GM21423 (cell line): ENCODE results near the gene SPNS2.

Source experiments
- ATAC-seq: cut with Tn5 transposase; IDR thresholded peaks from one replicate; pipeline ENCODE4 v1.9.1; 2021; ENCODE audit warnings: mild to moderate bottlenecking, moderate library complexity; ENCODE audit not compliant: unreplicated experiment

SPNS2 gene

DNA sequence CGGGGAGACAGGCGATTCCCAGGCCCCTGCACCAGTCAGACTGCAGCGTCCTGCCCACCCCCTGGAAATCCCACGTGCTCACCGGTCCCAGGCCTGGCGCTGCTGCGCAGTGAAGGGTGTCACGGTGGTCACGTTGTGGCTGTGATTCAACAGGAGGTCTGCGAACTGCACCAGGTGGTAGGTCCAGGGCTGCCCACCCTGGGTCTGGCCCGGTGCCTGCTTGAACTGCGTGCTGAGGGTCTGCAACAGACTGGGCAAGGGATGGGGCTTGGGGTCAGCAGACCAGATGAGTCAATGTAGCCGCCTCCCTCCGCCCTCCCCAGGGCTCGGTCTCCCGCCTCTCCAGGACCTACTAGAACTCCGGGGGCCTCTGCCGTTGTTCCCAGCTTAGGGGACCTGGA is 49.4 kb downstream of the SPNS2 start:
- ATAC-seq = no peak

DNA sequence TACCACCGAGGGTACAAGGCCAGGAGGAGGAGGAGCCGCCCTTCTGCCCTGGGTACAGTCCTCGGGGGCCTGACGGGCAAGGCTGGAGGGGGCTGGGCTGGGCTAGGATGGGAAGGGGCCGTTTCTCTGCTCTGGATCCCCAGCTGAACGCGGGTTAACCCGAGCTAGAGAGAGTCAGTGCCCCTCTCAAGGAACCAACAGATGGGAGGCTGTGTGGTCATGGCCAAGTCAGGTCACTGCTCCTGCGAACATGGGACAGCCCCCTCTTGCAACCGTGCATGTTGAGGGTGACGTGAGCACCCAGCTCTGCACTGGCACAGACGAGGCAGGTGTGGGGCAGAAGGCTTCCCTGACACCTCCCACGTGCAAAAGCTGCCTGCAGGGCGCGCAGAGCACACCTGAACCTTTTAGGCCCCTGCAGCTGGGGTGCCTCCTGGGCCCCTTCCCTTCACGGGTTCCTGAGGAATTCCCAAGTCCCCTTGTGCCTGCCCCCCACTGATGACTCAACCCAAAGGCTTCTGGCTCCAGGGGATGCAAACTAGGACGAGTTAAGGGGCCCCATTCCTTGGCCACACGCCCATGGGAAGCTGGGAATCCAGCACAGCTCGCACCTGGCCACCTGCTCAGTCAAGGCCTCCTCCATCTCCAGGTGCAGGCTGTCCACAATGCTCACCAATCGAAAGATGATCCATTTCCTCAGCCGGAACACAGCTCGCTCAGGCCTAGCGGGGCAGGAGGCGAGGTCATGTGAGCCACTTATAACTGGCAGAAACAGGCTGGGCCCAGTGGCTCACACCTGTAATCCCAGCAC is 50.2 kb downstream of the SPNS2 start:
- no peak for ATAC-seq

GRCh38 chr17:4549781-4550533 is 51.3 kb downstream of the SPNS2 start:
- ATAC-seq = no peak

DNA sequence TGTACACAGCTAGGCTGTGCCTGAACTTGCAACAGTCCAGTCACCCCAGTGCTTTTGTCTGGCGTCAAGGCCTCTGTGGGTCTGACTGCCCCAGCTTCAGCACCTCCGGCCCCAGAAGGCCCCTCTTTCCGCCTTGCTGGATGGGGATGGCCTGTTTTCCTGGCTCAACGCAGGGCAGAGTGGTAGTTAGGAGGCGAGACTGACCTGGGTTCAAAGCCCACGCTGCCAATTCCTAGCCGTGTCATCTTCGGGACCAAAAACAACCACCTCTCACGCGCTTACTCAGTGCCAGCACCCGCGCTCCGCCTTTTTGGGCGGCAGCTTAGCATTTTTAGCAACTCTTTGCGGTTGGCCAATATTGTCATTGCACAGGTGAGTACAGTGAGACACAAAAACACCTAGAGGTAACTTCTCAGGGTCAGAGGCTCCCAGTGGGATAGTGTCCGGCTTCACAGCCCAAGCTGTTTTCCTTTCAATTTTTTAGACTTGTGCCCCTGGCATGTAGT is 51.9 kb downstream of the SPNS2 start:
- no peak for ATAC-seq

DNA sequence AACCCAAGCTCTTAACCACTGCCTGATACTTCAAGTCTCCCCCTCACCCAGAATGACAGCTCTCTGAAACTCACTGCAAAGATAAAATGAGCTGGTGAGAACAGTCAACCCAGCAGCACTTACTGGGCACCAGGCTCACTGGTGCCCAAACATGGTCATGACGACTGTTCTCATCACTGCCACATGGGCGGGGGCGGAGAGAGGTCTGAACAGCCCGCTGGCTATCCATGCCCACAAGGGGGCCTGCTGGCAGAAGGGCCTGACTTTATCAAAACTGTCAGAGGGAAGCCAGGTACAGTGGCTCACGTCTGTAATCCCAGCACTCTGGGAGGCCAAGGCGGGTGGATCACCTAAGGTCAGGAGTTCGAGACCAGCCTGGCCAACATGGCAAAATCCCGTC is 52.5 kb downstream of the SPNS2 start:
- no peak for ATAC-seq

DNA sequence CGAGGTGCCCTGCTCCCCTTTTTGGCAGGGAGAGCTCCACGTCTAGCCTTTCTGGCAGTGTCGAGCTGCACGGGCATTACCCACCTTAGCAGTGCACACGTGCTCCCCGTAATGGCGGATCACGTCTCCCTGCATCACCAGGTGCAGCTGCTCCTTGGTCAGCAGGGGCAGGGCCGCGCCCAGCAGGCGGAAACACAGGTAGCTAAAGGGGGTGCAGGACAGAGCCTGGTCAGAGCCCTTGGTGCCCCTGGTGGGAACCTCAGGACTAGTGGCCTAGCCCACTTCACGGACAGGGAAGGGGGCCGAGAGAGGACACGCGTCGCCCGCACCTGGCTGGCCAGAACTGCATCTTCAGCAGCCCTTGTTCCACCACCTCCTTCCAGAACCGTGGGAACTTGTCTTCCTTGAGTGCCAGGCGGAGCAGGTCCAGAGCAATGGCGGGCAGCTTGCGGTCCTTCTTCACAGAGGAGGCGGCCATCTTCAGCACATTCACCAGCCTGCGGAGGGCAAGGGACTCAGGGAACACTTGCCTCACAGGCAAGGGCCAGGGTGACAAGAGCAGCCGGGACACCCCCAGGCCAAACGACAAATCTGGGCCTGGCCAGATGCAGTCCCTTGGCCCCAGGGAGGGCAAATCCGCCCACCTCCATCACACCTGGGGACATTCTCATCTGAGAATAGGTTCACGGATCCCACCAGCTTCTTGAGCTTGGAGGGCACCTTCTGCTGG is 53.3 kb downstream of the SPNS2 start:
- ATAC-seq = no peak

DNA sequence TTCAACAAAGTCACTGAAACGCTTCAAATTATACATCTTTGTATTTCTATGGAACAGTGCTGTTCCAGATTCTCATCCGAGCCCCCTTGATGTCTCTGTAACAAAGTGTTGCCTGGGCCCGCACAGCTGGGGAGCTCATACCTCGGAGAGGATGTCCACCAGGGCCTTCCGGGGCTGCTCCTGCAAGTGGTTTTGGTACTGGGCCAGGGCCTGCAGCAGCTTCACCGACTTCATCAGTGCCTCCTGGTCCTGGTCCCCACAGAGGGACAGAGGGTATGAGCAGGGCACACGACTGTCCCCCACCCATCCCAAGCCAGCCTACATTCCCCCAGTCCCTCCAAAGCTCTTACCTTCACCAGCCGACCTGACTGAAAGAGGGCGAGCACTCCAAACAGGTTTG is 55.0 kb downstream of the SPNS2 start:
- ATAC-seq = no peak

DNA sequence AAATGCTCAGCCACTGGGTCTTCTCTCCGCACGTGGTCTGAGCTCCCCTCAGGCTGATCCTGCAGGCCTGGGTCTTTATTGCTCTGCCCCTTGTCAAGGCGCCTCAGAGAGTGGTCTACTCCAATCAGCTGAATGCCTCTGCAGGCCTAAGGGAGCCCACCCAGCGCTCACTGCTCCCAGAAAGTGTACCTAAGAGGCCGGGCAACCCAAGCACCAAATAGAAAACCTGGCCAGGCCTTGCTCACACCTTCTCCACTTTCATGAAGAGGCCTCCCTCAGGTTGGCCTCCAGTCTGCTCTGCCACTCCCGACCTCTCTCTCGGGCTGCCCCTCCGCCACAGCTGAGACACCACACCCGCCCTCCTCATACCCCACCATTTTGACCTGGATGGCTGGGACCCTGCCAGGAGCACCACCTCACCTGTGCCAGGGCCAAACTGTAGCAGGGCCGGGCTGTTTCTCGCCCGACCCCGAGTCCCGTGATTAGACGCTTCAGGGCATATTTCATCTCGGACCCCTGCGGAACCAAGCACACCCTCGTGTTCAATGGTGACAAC is 55.8 kb downstream of the SPNS2 start:
- ATAC-seq = peak; percentile 10

DNA sequence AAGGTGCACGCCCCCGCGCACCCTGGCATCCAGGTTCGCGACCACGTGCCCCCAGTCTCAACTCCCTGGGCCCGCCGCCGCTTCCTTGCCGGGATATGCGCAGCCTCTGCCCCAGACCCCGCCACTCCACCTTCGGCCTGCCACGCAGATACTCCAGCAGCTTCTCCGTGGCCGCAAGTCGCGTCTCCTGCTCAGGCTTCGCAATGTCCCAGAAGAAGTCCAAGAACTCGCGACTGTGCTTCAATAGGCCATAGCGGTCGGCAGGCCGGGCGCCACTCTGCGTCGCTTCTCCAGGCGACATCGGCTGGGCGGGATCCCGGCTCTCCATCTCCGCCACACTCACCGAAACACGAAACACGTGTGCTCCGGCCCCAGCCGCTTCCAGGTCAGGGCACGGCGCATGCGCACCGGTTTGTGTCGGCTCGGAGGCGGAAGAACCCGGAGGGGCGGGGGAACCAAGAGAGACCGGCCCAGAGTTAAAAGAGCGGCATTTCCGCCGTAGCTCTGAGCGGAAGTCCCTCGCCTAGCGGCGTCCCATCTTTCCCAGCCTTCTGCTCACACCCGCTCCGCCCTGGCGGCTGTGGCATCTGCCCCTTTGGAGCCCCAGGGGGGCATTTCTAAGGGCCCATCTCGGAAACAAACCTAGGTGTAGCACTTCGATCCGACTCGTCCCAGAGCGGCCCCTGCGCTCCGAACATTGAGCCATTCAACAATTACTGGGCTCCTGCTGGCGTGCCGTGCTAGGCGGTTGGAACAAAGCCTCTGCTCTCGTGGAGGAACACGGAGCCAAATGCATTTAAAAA is 56.5 kb downstream of the SPNS2 start, which contains the start of gene MYBBP1A:
Gene MYBBP1A, minus strand, starts transcription at position 388 of the 803 bp plus-strand sequence. Its CDS starts 60 bp downstream, at position 328.
- ATAC-seq = peak; percentile 83

DNA sequence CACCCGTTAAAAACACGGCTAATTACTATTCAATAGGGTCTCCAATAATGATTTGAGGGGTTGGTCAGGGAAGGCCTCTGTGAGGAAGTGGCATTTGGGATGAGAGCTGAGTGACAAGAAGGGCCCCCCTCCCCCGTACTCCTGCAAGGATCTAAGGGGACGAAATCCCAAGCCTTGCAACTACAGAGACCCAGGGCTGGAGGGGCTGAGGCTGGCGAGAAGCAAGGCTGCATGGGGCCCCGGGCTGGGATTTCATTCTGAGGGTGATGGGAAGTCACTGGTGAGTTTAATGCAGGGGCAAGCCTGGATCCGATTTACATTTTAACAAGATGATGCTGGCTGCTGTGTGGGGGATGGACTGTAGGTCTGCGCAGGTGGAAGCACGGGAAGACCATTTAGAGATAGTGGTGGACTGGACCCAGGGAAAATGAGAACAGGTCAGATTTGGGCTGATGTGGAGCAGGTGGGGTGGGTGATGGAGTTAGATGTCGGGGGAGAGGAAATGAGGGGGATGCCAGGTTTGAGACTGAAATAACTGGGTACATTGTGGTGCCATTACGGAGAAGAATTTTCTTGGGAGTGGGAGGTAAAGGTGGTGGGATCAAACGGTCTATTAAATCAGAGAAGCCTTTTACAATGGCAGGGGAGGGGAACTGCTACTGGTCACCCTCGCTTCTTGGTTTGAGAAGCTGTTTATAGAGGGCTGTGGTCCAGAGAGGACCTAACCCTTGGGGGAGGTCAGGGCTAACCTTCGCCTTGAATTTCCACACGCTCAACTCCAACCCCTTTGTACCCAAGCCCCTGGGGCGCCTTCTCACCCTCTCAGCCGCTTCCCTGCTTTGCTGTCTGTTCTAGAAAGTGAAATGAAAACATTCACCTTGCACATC is 57.4 kb downstream of the SPNS2 start:
- no peak for ATAC-seq

GRCh38 chr17:4556996-4557395 is 58.3 kb downstream of the SPNS2 start:
- ATAC-seq = no peak

GRCh38 chr17:4557626-4558346 is 59.1 kb downstream of the SPNS2 start:
- no peak for ATAC-seq

DNA sequence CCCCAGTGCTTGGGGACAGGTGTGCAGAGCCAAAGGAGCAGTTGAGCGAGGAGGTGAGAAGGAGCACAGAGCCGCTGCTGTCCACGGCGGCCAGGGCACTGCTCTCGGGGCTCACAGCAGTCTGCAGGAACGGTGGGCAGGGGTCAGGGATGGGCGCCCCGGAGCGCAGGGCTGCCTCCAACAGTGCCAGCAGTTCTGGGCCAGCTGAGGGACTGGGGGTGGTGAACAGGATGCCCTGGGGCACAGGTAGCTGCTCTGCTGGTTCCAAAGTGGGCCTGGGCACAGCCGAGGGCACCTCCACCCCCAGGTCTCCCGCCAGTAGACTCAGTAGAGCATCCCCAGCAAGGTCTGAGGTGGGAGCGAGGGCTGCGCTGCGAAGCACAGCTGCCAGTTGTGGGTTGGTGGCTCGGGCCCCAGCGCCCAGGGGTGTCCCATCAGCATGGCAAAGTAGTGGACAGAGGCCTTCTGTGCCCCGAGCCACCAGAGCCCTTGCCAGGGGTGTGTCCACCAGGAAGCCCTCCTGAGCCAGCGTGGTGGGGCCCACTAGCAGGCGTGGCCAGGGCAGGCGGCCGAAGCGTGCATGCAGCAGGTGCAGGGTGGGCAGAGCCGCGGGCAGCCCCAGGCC is 59.8 kb downstream of the SPNS2 start:
- ATAC-seq = no peak

DNA sequence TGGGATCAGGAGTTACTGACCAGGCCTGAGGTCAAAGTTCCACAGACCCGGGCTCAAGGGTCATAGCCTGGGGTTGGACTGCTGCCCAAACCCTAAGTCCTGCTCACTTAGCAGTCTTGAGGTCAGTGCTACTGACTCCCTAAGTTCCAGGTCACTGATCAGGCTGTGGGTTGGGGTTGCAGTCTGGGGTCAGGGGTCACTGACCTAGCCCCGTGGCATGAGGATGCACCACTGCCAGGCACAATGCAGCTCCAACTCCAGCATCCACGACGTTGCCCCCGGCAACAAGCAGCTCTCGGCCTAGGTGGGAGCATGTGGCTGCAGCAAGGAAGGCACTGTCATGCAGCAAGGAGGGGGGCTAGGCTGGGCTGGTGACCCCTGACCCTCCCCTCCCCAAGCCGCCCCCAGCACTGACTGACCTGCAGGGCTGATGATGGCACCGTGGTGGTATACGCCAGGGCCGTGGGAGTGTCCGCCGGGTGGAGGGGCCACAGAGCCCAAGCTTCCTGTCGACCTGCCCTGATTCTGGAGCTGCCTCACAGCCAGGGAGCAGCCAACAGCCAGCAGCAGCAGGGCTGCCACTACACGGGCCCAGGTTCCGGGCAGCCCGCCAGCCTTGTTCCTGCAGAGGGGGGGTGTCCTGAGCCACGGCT is 60.6 kb downstream of the SPNS2 start:
- ATAC-seq = no peak

GRCh38 chr17:4559966-4560365 is 61.3 kb downstream of the SPNS2 start:
- no peak for ATAC-seq

GRCh38 chr17:4560421-4560820 is 61.7 kb downstream of the SPNS2 start, which contains the start of gene GGT6:
TSS of gene GGT6 (minus strand) at chr17:4560577. CDS start at chr17:4560521, 56 bp downstream.
- no peak for ATAC-seq

DNA sequence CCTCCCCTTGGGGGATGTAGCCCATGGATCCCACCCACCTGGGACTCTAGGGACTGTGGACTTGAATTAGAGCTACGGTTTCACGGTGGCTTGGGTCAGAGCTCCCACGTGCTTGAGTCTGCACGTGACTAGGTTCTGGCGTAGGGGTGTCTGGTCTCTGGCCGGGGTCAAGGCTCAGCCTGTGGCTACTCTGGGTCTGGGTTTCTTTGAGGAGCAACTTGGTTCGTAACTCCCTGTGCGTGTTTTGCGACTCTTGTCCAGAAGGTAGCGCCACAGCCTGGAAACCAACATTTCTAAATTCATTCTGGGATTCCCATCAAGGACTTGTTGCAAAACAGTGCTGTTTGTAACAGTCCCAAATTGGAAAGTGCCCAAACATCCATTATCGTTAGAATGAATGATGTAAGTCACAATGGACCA is 62.2 kb downstream of the SPNS2 start:
- ATAC-seq = no peak
